ENCODE data around the gene CREBRF. TPM values are rescaled to one million over a fixed set of nuclear protein-coding genes. Genes with fewer than 3 reads are reported as not detected.

Gene CREBRF
- total RNA-seq, 4 donors from 2014 or later = 51.7 to 72.2 (median 64.1) TPM

- TF ChIP-seq CTCF (IDR thresholded peaks at IDR 0.05; ENCODE audit: low read depth) = no peak
Observed at GRCh38 chr5:173163219-173163618, 107.1 kb downstream of the CREBRF start.

GRCh38 chr5:173165177-173166016 lies 109.2 kb downstream of the CREBRF start:
- TF ChIP-seq CTCF (IDR thresholded peaks at IDR 0.05; ENCODE audit: low read depth) = no peak

- no peak for TF ChIP-seq CTCF (IDR thresholded peaks at IDR 0.05; ENCODE audit: low read depth)
Observed at GRCh38 chr5:173172166-173172565, 116.0 kb downstream of the CREBRF start.

GRCh38 chr5:173175523-173175922 lies 119.4 kb downstream of the CREBRF start:
- no peak for TF ChIP-seq CTCF (IDR thresholded peaks at IDR 0.05; ENCODE audit: low read depth)

- no peak for TF ChIP-seq CTCF (IDR thresholded peaks at IDR 0.05; ENCODE audit: low read depth)
Observed at GRCh38 chr5:173178369-173178910, 122.3 kb downstream of the CREBRF start.

GRCh38 chr5:173180331-173180730 lies 124.2 kb downstream of the CREBRF start:
- no peak for TF ChIP-seq CTCF (IDR thresholded peaks at IDR 0.05; ENCODE audit: low read depth)

- TF ChIP-seq CTCF (IDR thresholded peaks at IDR 0.05; ENCODE audit: low read depth) = no peak
Observed at GRCh38 chr5:173187054-173187743, 131.0 kb downstream of the CREBRF start.
